ENCODE data around the gene SLC38A3. TPM values are rescaled to one million over a fixed set of nuclear protein-coding genes. Genes with fewer than 3 reads are reported as not detected.

Gene SLC38A3
- total RNA-seq, 2 experiments from 2014 or later, result 0.22 TPM; not detected in 1

DNA sequence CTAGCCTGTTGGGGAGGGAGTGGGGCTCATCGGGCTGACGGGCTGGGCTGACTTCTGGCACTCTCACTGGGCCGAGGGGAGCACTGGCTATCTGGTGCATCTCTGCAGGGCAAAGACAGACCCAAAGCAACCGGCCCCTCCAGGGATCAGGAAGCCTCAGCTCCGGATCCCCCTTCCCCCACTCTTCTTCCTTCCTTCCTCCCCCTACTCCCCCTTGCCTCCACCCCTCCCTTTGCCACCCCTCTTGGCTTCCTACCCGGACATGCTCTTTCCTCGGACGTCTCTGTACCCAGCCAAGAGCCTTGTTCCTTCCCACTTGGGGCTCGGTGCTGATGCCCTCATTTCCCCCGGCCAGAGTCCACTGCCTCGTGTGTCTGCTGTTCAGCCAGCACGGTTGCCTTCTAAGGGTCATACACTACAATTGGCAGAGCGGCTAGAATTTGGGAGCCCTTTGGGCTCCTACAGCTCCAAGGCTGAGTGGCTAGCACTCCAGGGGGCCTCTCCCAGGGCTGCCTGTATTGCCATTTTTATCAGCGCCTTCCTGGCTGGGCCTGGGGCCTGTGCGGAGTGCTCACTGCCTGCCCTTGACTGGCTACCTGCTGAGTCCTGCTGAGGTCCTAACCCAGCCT lies 39.0 kb upstream of the SLC38A3 start:
- TF ChIP-seq, protein P1, sequence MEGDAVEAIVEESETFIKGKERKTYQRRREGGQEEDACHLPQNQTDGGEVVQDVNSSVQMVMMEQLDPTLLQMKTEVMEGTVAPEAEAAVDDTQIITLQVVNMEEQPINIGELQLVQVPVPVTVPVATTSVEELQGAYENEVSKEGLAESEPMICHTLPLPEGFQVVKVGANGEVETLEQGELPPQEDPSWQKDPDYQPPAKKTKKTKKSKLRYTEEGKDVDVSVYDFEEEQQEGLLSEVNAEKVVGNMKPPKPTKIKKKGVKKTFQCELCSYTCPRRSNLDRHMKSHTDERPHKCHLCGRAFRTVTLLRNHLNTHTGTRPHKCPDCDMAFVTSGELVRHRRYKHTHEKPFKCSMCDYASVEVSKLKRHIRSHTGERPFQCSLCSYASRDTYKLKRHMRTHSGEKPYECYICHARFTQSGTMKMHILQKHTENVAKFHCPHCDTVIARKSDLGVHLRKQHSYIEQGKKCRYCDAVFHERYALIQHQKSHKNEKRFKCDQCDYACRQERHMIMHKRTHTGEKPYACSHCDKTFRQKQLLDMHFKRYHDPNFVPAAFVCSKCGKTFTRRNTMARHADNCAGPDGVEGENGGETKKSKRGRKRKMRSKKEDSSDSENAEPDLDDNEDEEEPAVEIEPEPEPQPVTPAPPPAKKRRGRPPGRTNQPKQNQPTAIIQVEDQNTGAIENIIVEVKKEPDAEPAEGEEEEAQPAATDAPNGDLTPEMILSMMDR (IDR thresholded peaks at IDR 0.05), result no peak
- Mint-ChIP-seq H3K9me3 (no peaks in the 10 kb centered on the region), H3K4me3 (no peak overlapping the region), H3K36me3 (ENCODE audit: low read depth) (no peaks in the 10 kb centered on the region), H3K27me3 (no peaks in the 10 kb centered on the region), H3K27ac (no peak overlapping the region), H3K4me1 (ENCODE audit: low read depth) (no peaks in the 10 kb centered on the region)
- DNase-seq (no peak), ATAC-seq (no peak)
- intact Hi-C loops (cut with micrococcal nuclease), result no loop called here
- ChIA-PET CTCF (interaction anchor here (0.7 to 1.4 kb wide), 3 partner anchors 10 to 45 kb away, joined by 3 to 4 read pairs (median 4); no protein-coding TSS in a partner anchor), POLR2A (no interaction called here)

DNA sequence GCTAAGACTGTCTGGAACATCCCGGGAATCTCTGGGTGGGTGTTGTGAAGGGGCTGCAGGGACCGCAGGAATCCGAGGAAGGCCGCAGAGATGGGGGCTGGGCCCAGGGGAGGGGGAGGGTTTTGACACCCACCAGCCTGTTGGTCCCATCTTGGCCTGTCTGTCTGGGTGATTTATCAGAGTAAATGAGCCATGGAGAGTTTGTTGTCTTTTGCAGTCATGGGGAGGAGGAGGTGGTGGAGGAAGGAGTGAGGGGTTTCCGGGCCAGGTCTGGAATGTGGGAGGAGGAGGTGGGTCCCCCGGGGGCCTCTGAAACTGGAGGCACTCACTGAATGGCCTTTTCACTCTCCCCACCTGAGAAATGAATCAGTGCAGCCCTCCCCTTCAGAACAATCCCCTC lies 38.5 kb upstream of the SLC38A3 start:
- TF ChIP-seq, protein P1 (IDR thresholded peaks at IDR 0.05), result no peak
- no peak overlapping the region for H3K27ac Mint-ChIP-seq
- ChIA-PET CTCF (no interaction called here), POLR2A (no interaction called here)
- no peaks in the 10 kb centered on the region for H3K9me3 Mint-ChIP-seq
- intact Hi-C loops (cut with micrococcal nuclease), result no loop called here
- no peaks in the 10 kb centered on the region for H3K27me3 Mint-ChIP-seq
- H3K36me3 Mint-ChIP-seq (ENCODE audit: low read depth), result no peaks in the 10 kb centered on the region
- H3K4me3 Mint-ChIP-seq, result no peak overlapping the region
- no peaks in the 10 kb centered on the region for H3K4me1 Mint-ChIP-seq (ENCODE audit: low read depth)
- ATAC-seq (no peak), DNase-seq (no peak)

DNA sequence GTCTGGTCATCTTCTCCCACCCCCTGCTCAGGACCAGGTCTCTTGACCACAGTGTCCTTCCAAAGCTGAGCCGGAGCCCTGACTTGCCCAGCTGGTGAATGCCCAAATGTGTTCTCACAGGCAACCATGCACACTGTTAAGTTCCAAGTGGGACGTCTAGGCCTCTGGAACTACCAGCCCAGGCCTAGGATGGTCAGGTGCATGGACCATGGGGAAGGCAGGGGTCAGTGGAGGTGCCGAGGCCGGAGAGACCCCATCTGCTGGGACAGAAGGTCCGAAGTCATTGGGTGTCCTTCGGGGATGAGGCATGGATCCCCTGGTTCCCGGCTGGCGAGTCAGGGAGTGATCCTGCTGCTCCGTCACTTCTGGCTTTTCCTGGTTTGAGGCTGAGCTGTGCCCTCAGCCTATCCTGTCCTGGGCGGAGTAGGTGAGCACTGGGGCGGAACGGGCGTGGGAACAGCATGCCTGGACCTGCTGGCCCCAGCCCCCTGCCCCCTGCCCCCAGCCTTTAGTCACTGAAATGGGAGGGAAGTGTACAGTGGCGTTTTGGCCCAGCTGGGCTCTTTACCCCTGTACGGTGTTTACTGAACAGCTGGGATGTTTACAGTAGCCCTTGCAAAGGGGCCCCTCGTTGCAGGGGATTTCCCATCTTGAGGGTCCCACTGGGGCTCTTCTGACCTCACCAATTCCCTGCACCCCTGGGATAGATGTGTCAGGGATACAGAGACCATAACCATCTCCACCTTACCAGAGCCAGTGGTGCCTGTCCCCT lies 37.8 kb upstream of the SLC38A3 start:
- H3K36me3 Mint-ChIP-seq (ENCODE audit: low read depth), result no peaks in the 10 kb centered on the region
- ATAC-seq, result no peak
- no peaks in the 10 kb centered on the region for H3K27me3 Mint-ChIP-seq
- no peak overlapping the region for H3K4me3 Mint-ChIP-seq
- DNase-seq, result no peak
- intact Hi-C loops (cut with micrococcal nuclease), result no loop called here
- H3K4me1 Mint-ChIP-seq (ENCODE audit: low read depth), result no peaks in the 10 kb centered on the region
- H3K9me3 Mint-ChIP-seq, result no peaks in the 10 kb centered on the region
- H3K27ac Mint-ChIP-seq, result no peak overlapping the region
- TF ChIP-seq, protein P1 (IDR thresholded peaks at IDR 0.05), result no peak
- POLR2A ChIA-PET, result no interaction called here
- CTCF ChIA-PET, result no interaction called here

DNA sequence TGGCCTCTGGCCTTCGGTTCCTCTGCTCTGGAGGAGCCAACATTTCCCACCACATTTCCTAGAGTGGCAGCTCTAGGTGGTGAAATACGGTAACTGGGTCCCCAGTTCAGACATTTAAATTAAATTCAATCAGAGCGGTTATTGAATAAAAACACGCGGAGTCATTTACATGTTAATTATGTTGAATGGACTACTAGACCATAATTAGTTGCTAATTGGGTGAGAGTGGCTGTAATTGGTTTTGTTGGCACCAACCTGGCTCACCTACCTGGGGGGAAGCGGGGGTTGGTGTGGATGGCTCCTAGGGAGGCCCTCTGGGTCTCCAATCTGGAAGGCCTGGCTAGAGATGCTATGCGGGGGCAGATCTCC lies 37.2 kb upstream of the SLC38A3 start:
- ChIA-PET POLR2A (no interaction called here), CTCF (no interaction called here)
- H3K27me3 Mint-ChIP-seq, result no peaks in the 10 kb centered on the region
- no peak overlapping the region for H3K27ac Mint-ChIP-seq
- TF ChIP-seq, protein P1 (IDR thresholded peaks at IDR 0.05), result no peak
- no peak for ATAC-seq
- no peaks in the 10 kb centered on the region for H3K4me1 Mint-ChIP-seq (ENCODE audit: low read depth)
- intact Hi-C loops (cut with micrococcal nuclease), result no loop called here
- H3K9me3 Mint-ChIP-seq, result no peaks in the 10 kb centered on the region
- no peaks in the 10 kb centered on the region for H3K36me3 Mint-ChIP-seq (ENCODE audit: low read depth)
- no peak overlapping the region for H3K4me3 Mint-ChIP-seq
- no peak for DNase-seq

DNA sequence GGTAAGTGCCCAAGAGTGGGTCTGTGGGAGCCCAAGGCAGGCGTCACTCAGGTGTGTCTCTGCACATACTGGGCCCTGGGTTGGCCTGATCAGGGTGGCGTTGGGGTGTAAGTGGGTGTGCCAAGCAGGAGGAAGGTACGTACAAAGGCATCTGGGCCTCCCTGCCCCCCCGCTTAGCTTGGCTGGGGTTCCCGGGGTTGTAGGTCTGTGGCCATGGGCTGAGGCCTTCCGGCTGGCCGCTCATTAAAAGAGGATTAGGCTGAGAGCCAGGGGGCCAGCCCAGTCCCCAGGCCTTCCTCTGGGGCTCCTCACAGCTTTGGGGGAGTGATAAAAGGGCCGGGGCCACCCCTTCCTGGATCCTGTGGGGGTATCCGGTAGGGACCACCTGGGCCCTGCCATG lies 36.7 kb upstream of the SLC38A3 start:
- ChIA-PET POLR2A (no interaction called here), CTCF (no interaction called here)
- Mint-ChIP-seq H3K4me3 (no peak overlapping the region), H3K27ac (no peak overlapping the region), H3K36me3 (ENCODE audit: low read depth) (no peaks in the 10 kb centered on the region), H3K27me3 (no peaks in the 10 kb centered on the region), H3K9me3 (no peaks in the 10 kb centered on the region), H3K4me1 (ENCODE audit: low read depth) (no peaks in the 10 kb centered on the region)
- DNase-seq (no peak), ATAC-seq (no peak)
- TF ChIP-seq, protein P1 (IDR thresholded peaks at IDR 0.05), result no peak
- intact Hi-C loops (cut with micrococcal nuclease), result no loop called here

Measured in activated CD8-positive, alpha-beta T cell treated with anti-CD3 and anti-CD28 coated beads for 36 hours (primary cell).